OCI-LY1 (cell line): Measurements from ENCODE around the gene ARHGAP22.

Experiments used
- H2AFZ ChIP-seq: fragments of 200-600 bp; sonication (generic), shearing (Covaris generic); 2 replicates; pipeline ENCODE4 v1.6.0; 2014; ENCODE audit warnings: antibody characterized with exemption, mild to moderate bottlenecking, low read length
- H3F3A ChIP-seq: fragments of 200-600 bp; sonication (generic), shearing (Covaris generic); 2 replicates; pipeline ENCODE4 v1.6.0; 2014; ENCODE audit warnings: mild to moderate bottlenecking, antibody characterized with exemption, low read length, moderate library complexity; ENCODE audit not compliant: insufficient read depth
- H3K27ac ChIP-seq: fragments of 200-600 bp; sonication (generic); 2 replicates; pipeline ENCODE4 v1.5.1; 2014; ENCODE audit warnings: low read length, mixed run types, mild to moderate bottlenecking, low read depth; ENCODE audit not compliant: poor library complexity, severe bottlenecking
- H3K27me3 ChIP-seq: fragments of 200-600 bp; sonication (generic); 2 replicates; pipeline ENCODE4 v1.6.0; 2014; ENCODE audit warnings: antibody characterized with exemption, mild to moderate bottlenecking, low read length, moderate library complexity; ENCODE audit not compliant: insufficient read depth
- H3K36me3 ChIP-seq: fragments of 200-600 bp; sonication (generic); 2 replicates; pipeline ENCODE4 v1.6.1; 2014; ENCODE audit warnings: mild to moderate bottlenecking, antibody characterized with exemption, low read length, moderate library complexity, mixed read lengths; ENCODE audit not compliant: insufficient read depth
- H3K4me1 ChIP-seq: fragments of 200-600 bp; sonication (generic); 2 replicates; pipeline ENCODE4 v1.5.1; 2014; ENCODE audit warnings: mild to moderate bottlenecking, low read length, moderate library complexity; ENCODE audit not compliant: insufficient read depth, severe bottlenecking
- H3K4me2 ChIP-seq: fragments of 200-600 bp; sonication (generic), shearing (Covaris generic); 2 replicates; pipeline ENCODE4 v1.6.1; 2014; ENCODE audit warnings: low read length
- H3K4me3 ChIP-seq: fragments of 200-600 bp; sonication (generic); 2 replicates; pipeline ENCODE4 v1.5.1; 2014; ENCODE audit warnings: low read length, low read depth, mild to moderate bottlenecking, mixed read lengths; ENCODE audit not compliant: poor library complexity, severe bottlenecking
- H3K79me2 ChIP-seq: fragments of 200-600 bp; shearing (Covaris generic); 2 replicates; pipeline ENCODE4 v1.6.1; 2016; ENCODE audit warnings: mixed run types, low read length, mixed read lengths; ENCODE audit not compliant: insufficient read depth
- H3K9ac ChIP-seq: fragments of 200-600 bp; sonication (generic), shearing (Covaris generic); 2 replicates; pipeline ENCODE4 v1.6.1; 2014; ENCODE audit warnings: mild to moderate bottlenecking, low read length, mixed read lengths
- H3K9me2 ChIP-seq: fragments of 200-600 bp; sonication (generic), shearing (Covaris generic); 2 replicates; pipeline ENCODE4 v1.6.1; 2014; ENCODE audit warnings: low read depth, mild to moderate bottlenecking, low read length, mixed read lengths
- H3K9me3 ChIP-seq: fragments of 200-600 bp; shearing (Covaris generic); 2 replicates; pipeline ENCODE4 v1.6.1; 2014; ENCODE audit warnings: low read length, mixed read lengths
- H4K20me1 ChIP-seq: fragments of 200-600 bp; sonication (generic), shearing (Covaris generic); 2 replicates; pipeline ENCODE4 v1.6.0; 2016; ENCODE audit warnings: mild to moderate bottlenecking, low read length; ENCODE audit not compliant: insufficient read depth
- EZH2 ChIP-seq: fragments of 200-600 bp; sonication (generic), shearing (Covaris generic); IDR thresholded peaks from 2 replicates; pipeline ENCODE4 v1.8.0; 2017; ENCODE audit warnings: borderline replicate concordance, mixed run types, mild to moderate bottlenecking, antibody characterized with exemption, low read length, moderate library complexity, mixed read lengths
- TF ChIP-seq, protein P1 (sequence below): fragments of 200-600 bp; sonication (generic), shearing (Covaris generic); IDR thresholded peaks from 2 replicates; pipeline ENCODE4 v1.5.1; 2017; ENCODE audit warnings: mild to moderate bottlenecking, antibody characterized with exemption, low read length, moderate library complexity, mixed read lengths

Gene ARHGAP22

DNA sequence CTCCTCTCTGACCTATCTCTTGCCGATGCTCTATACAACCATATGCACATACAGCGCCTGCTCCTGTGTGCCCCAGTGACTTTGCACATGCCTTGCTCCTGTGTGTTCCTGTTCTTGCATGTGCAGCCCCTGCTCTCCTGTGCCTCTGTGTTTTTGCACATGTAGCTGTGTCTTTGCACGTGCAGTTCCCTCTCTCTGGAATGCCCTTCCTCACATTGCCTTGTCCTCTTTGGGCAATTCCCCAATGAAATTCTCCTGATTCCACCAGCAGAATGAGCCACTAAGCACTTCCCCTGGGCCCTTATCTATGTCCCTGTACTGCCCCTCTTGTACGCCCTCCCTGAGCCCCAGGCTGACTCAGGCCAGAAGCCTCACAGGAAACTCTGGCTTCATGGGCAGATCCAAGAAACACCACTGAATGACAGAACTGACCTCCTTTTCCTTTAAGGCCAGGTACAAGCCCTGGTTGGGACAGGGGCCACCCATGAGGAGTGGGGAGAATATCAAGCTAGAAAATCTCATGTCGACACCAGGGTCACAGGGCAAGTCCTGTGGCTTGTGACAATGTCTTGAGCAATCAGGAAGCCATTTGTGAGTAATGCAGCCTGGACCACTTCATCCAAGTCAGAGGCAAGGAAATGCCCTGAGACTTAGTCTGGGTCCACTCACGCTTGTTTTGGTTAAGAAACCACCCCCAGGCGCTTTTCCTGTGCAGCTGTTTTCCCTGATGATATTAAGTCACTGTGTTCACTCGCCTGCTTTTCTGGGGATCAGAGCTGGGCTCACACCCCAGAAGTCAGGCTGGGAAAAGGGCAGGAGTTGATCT is 1.9 kb upstream of the ARHGAP22 start:
- Histone ChIP-seq H3K9ac (no peak overlapping the region), H3K79me2 (no peaks in the 10 kb centered on the region), H4K20me1 (no peaks in the 10 kb centered on the region), H3K4me1 (peaks cover 4% of the 10 kb centered on the region), H3K36me3 (no peaks in the 10 kb centered on the region), H3K9me3 (no peaks in the 10 kb centered on the region), H3K4me3 (no peak overlapping the region), H3F3A (no peaks in the 10 kb centered on the region), H3K27me3 (peaks cover 5% of the 10 kb centered on the region; the same call in 1 of the 2 replicates), H3K9me2 (no peaks in the 10 kb centered on the region), H2AFZ (no peak overlapping the region), H3K27ac (no peak overlapping the region), H3K4me2 (no peak overlapping the region)
- no peak for TF ChIP-seq EZH2
- TF ChIP-seq, protein P1, sequence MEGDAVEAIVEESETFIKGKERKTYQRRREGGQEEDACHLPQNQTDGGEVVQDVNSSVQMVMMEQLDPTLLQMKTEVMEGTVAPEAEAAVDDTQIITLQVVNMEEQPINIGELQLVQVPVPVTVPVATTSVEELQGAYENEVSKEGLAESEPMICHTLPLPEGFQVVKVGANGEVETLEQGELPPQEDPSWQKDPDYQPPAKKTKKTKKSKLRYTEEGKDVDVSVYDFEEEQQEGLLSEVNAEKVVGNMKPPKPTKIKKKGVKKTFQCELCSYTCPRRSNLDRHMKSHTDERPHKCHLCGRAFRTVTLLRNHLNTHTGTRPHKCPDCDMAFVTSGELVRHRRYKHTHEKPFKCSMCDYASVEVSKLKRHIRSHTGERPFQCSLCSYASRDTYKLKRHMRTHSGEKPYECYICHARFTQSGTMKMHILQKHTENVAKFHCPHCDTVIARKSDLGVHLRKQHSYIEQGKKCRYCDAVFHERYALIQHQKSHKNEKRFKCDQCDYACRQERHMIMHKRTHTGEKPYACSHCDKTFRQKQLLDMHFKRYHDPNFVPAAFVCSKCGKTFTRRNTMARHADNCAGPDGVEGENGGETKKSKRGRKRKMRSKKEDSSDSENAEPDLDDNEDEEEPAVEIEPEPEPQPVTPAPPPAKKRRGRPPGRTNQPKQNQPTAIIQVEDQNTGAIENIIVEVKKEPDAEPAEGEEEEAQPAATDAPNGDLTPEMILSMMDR: no peak

DNA sequence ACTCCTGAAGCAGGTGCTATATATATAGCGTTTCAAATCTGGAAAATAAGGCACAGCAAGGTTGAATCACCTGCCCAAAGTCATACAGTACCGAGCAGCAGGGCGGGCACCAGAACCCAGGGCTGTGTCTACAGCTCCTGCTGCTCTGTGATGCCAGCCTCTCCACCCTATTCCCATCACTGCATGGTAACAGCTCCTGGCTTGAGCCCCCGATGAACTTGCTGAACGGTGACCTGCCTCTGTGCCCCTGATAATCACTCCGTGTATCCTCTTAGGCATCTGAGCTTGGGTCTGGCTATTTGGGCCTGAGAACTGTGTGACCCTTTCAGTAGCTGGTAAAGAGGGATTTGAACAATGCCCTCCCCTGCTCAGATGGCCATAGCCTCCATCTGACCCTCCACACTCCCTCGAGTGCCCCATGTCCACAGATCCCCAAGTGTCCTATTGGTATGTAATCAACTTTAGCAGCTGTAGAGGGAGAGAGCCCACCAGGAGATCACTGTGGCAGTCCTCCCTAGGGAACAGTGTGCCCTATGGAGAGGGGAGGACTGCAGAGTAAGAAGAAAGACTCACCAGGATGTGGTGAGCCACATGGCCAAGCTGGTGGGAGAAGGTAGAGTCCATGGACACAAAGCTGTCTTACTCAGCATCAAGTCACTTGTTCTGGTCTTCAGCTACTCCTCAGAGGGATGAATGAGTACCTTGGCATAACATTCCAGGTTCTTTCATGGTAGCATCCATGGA is 1.1 kb upstream of the ARHGAP22 start:
- no peak overlapping the region for H3K9ac ChIP-seq
- no peaks in the 10 kb centered on the region for H3K79me2 ChIP-seq
- H2AFZ ChIP-seq: no peak overlapping the region
- TF ChIP-seq EZH2: no peak
- TF ChIP-seq, protein P1: no peak
- no peaks in the 10 kb centered on the region for H3K36me3 ChIP-seq
- no peaks in the 10 kb centered on the region for H3K9me3 ChIP-seq
- H3K27me3 ChIP-seq: peaks cover 5% of the 10 kb centered on the region; the same call in 1 of the 2 replicates
- no peaks in the 10 kb centered on the region for H4K20me1 ChIP-seq
- H3K4me2 ChIP-seq: no peak overlapping the region
- H3K9me2 ChIP-seq: no peaks in the 10 kb centered on the region
- H3K4me1 ChIP-seq: peaks cover 4% of the 10 kb centered on the region
- H3K27ac ChIP-seq: no peak overlapping the region
- no peaks in the 10 kb centered on the region for H3F3A ChIP-seq
- no peak overlapping the region for H3K4me3 ChIP-seq

DNA sequence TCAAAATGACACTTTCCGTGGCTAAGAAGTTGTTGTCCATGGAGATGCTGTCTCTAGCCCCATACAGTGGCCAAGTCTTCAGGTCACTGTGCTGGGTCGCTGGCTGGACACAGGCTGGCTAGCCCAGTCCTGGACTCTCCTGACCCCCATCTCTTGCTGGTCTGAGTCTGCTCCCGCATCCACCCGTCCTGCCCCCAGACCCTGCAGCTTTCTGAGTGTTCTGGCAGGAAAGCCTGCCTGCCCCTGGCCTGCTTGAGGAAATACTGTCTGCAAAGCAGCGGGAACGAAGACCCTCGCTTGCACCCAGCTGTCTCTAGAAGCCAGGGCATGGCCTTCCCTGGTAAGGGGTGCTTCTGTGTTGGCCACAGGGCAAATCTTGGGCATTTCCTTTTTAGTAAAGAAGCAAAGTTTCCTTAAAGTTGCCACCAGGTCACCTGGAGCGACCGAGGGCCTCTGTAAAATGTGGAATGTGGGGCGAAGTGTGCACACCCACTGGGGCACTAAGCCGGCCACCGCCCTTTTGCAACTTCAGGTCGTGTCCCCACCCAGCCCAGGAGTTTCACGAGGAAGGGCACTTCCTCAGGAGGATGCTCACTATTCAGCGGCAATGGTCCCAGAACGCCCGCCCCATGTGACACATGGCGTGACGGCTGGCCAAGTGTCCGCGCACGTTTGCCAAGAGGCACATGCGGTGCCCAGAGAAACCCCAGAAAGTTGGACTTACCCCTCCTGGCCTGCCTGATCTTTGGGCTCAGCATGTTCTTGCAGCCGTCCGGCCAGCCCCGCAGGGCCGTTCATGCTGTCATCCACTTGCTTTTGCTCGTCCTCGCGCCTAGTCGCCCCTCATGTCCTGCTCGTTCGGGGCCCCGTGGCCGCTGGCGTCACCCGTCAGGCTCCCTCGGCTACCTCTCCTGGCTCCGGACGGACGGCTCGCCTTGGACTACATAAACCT is 558 bp downstream of the ARHGAP22 start:
- no peaks in the 10 kb centered on the region; the same call in 1 of the 2 replicates for H3K27me3 ChIP-seq
- no peaks in the 10 kb centered on the region for H3K9me2 ChIP-seq
- H3F3A ChIP-seq: no peaks in the 10 kb centered on the region

More for the DNA sequence above, 558 bp downstream of the ARHGAP22 start:
- H3K36me3 ChIP-seq: no peaks in the 10 kb centered on the region
- H3K4me1 ChIP-seq: peaks cover 4% of the 10 kb centered on the region
- H3K9ac ChIP-seq: no peak overlapping the region
- no peaks in the 10 kb centered on the region for H4K20me1 ChIP-seq
- H3K4me3 ChIP-seq: no peak overlapping the region
- H3K27ac ChIP-seq: no peak overlapping the region
- H2AFZ ChIP-seq: no peak overlapping the region
- H3K4me2 ChIP-seq: peak overlapping the region; percentile 43; the same call in 1 of the 2 replicates
- H3K79me2 ChIP-seq: no peaks in the 10 kb centered on the region
- no peaks in the 10 kb centered on the region for H3K9me3 ChIP-seq
- TF ChIP-seq EZH2: no peak
- TF ChIP-seq, protein P1: no peak
